ENCODE data around the gene GJC1. TPM values are rescaled to one million over a fixed set of nuclear protein-coding genes. Genes with fewer than 3 reads are reported as not detected.
A peak's percentile ranks its signal among the peaks of the same experiment; 100 is the strongest.

The GJC1 gene
- total and polyA plus RNA-seq, 2 donors (not counting 3 experiments of a cell fraction or from before 2014, with no cell fraction given) = 13.8 to 39.7 TPM

GRCh38 chr17:44872131-44872768 lies 42.2 kb upstream of the GJC1 start:
- FAIRE-seq = peak; percentile 52
- CTCF ChIA-PET = interaction anchor here (1.3 to 3.3 kb wide), 7 partner anchors 8 to 263 kb away, joined by 3 to 20 read pairs (median 6); partner anchors contain the start of gene ACBD4
- intact Hi-C loops (cut with micrococcal nuclease) = no loop called here

More at GRCh38 chr17:44872131-44872768, 42.2 kb upstream of the GJC1 start:
- BruUV-seq (replicated peaks) = no TSS peak
- H3K27ac ChIP-seq (ENCODE audit: insufficient read depth, low read depth, low read length) = peak overlapping the region; percentile 21
- POLR2A ChIA-PET = interaction anchor here (0.6 kb wide), 1 partner anchor 9 kb away, joined by 4 read pairs; no protein-coding TSS in a partner anchor
- peaks cover 20% of the 10 kb centered on the region for H3K4me1 ChIP-seq (ENCODE audit: control insufficient read depth, extremely low read depth, insufficient read depth, low read length)
- peak; percentile 40 for DNase-seq (ENCODE audit: low read depth, low spot score)
- peak overlapping the region; percentile 52 for H3K4me2 ChIP-seq (ENCODE audit: insufficient read depth, low read length)
- no peaks in the 10 kb centered on the region for H4K20me1 ChIP-seq (replicated peaks; ENCODE audit: control insufficient read depth, extremely low read depth, insufficient read depth, low read length)
- TF ChIP-seq FOS (IDR thresholded peaks at IDR 0.05; ENCODE audit: borderline replicate concordance, insufficient read depth, low read length) (no peak), POLR2AphosphoS5 (IDR thresholded peaks at IDR 0.05; ENCODE audit: insufficient read depth, low read depth, low read length) (no peak), POLR2A (IDR thresholded peaks at IDR 0.05; ENCODE audit: low read depth, low read length) (no peak), JUN (IDR thresholded peaks at IDR 0.05; ENCODE audit: borderline replicate concordance, insufficient read depth, insufficient read length, low read depth) (no peak), CTCF (IDR thresholded peaks at IDR 0.05; ENCODE audit: extremely low read depth in 1 of 2, insufficient read depth in 1 of 2, low read depth in 1 of 2, low read length in 2 of 2) (no peak), MYC (IDR thresholded peaks at IDR 0.05; ENCODE audit: low read depth, low read length) (no peak), GATA2 (IDR thresholded peaks at IDR 0.05; ENCODE audit: insufficient read depth, insufficient read length, low read depth, low read length) (no peak), EZH2 (IDR thresholded peaks at IDR 0.05; ENCODE audit: borderline replicate concordance, low read depth, low read length, severe bottlenecking) (no peak)
- TF ChIP-seq, protein P1, sequence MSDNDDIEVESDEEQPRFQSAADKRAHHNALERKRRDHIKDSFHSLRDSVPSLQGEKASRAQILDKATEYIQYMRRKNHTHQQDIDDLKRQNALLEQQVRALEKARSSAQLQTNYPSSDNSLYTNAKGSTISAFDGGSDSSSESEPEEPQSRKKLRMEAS (IDR thresholded peaks at IDR 0.05; ENCODE audit: insufficient read depth, insufficient read length) = no peak
- no peaks in the 10 kb centered on the region for H3K9me1 ChIP-seq (replicated peaks; ENCODE audit: control insufficient read depth, extremely low read depth, insufficient read depth, low read length)
- dilution Hi-C loops (cut with MboI; ENCODE audit: extremely low pct_ligation_motif_present, low sequenced_read_pairs) = loop anchor here (25.0 kb wide), 1 partner anchor 110 kb away; the partner anchor contains the start of gene ADAM11
- peaks cover 20 to 35% of the 10 kb centered on the region in 2 experiments for H3K36me3 ChIP-seq (ENCODE audit: control insufficient read depth in 2 of 2, extremely low read depth in 1 of 2, insufficient read depth in 2 of 2, low read length in 2 of 2)
- no peaks in the 10 kb centered on the region for H3K27me3 ChIP-seq (ENCODE audit: control insufficient read depth in 2 of 2, insufficient read depth in 2 of 2, low read length in 2 of 2)
- no peak overlapping the region for H2AFZ ChIP-seq (ENCODE audit: low read depth, low read length)
- no peak overlapping the region for H3K9ac ChIP-seq (replicated peaks; ENCODE audit: extremely low read depth, insufficient read depth, low read length)
- no peaks in the 10 kb centered on the region for H3K79me2 ChIP-seq (ENCODE audit: control insufficient read depth, insufficient read depth, low read length)
- H3K4me3 ChIP-seq (replicated peaks in 1 of 3; ENCODE audit: insufficient read depth in 1 of 3, low read depth in 1 of 3, low read length in 3 of 3) = no peak overlapping the region
- H3K9me3 ChIP-seq (replicated peaks; ENCODE audit: control insufficient read depth, insufficient read depth, low read length) = no peaks in the 10 kb centered on the region
